DND-41 (cell line): ENCODE data around the gene SLC7A9.

Experiments used
- EZH2 ChIP-seq: IDR thresholded peaks from 3 replicates; pipeline ENCODE4 v1.6.1; 2012; ENCODE audit warnings: borderline replicate concordance, low read depth, mild to moderate bottlenecking, moderate library complexity, low read length, inconsistent platforms; ENCODE audit not compliant: severe bottlenecking
- TF ChIP-seq, protein P1 (sequence below): IDR thresholded peaks from 2 replicates; pipeline ENCODE4 v1.5.1; 2012; ENCODE audit warnings: borderline replicate concordance, low read length, moderate library complexity, mild to moderate bottlenecking; ENCODE audit not compliant: poor library complexity, severe bottlenecking; ENCODE audit errors: extremely low read depth

DNA sequence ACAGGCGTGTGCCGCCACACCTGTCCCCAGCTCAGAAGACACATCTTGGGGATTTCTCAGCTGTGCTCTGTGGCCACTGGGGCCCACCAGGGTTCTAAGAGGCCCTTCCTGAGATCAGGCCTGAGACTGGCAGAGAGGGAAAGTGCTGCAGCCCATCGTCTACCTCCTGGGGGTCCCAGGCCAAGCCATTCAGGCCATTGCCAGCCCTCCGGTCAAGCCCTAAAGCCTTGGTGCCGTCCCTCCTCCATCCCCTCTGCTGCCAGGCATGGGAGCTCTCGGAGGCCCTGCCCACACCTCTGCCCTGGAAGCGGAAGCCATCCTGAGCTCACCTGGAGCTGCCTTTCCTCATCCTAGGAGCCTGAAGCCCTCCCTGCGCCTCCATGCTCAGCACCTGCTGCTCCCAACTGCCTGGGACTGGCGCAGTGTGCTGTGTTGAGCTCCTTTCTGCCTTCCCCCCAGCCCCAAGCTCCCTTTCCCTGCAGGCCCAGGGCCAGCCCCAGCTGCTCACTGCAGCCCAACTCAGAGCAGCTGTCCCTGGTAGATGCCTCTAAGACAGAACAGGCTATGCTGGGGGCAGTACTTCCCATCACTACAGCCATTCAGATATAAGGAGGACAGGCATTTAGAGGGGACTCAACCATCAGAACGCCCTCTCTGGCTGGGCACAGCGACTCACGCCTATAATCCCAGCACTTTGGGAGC, 2.9 kb downstream of the SLC7A9 start:
- TF ChIP-seq, protein P1, sequence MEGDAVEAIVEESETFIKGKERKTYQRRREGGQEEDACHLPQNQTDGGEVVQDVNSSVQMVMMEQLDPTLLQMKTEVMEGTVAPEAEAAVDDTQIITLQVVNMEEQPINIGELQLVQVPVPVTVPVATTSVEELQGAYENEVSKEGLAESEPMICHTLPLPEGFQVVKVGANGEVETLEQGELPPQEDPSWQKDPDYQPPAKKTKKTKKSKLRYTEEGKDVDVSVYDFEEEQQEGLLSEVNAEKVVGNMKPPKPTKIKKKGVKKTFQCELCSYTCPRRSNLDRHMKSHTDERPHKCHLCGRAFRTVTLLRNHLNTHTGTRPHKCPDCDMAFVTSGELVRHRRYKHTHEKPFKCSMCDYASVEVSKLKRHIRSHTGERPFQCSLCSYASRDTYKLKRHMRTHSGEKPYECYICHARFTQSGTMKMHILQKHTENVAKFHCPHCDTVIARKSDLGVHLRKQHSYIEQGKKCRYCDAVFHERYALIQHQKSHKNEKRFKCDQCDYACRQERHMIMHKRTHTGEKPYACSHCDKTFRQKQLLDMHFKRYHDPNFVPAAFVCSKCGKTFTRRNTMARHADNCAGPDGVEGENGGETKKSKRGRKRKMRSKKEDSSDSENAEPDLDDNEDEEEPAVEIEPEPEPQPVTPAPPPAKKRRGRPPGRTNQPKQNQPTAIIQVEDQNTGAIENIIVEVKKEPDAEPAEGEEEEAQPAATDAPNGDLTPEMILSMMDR, result no peak
- no peak for TF ChIP-seq EZH2
